Heart left ventricle (tissue), 13 donors: ENCODE data around the gene LRIG1.

Source experiments
- POLR2A ChIP-seq, 2 donors: fragments of 450-650 bp; IDR thresholded peaks; one replicate each; pipeline ENCODE4 v1.6.1; 2017; ENCODE audit warnings: antibody characterized with exemption in 2 of 2, mild to moderate bottlenecking in 2 of 2, moderate library complexity in 2 of 2
- TF ChIP-seq, protein P1 (sequence below), 12 donors: fragments of 200-600 bp; sonication (generic) in 4 of 12; IDR thresholded peaks; one replicate each; pipeline versions ENCODE4 v1.5.0 to v1.8.0; 2018 to 2022; ENCODE audit warnings: antibody characterized with exemption in 12 of 12, mild to moderate bottlenecking in 5 of 12
- donor health status: ischemic (EF 13 %, LVEDD 7.1; RV severe dilation, severe dysfunction).
- donor health status: DM: no; HTN: yes; CAD: no.
- donor health status: DM: no; HTN: no; CAD: no.
- donor health status: ischemic (EF 25% LVEDD 6.9; RV normal size, moderate dysfunction).
- donor health status: ischemic (EF 25% LVEDD 5.7; RV mildly dilated, moderate dysfunction).
- donor health status: ischemic (EF 35%, LVEDD 5.7; RV mildly dilated, moderate dysfunction).
- donor health status: nonischemic (EF 11% LVEDD 7.7; RV severe dilation, severe dysfunction).
- donor health status: DM: yes; HTN: yes; CAD: no.
- donor health status: PGD.
- donor health status: ischemic (EF 29% LVEDD 5.4; RV normal size, mild dysfunction).
- donor health status: nonischemic (EF 23%, LVEDD 6.1; RV moderate dilation, normal function).

- TF ChIP-seq, protein P1, sequence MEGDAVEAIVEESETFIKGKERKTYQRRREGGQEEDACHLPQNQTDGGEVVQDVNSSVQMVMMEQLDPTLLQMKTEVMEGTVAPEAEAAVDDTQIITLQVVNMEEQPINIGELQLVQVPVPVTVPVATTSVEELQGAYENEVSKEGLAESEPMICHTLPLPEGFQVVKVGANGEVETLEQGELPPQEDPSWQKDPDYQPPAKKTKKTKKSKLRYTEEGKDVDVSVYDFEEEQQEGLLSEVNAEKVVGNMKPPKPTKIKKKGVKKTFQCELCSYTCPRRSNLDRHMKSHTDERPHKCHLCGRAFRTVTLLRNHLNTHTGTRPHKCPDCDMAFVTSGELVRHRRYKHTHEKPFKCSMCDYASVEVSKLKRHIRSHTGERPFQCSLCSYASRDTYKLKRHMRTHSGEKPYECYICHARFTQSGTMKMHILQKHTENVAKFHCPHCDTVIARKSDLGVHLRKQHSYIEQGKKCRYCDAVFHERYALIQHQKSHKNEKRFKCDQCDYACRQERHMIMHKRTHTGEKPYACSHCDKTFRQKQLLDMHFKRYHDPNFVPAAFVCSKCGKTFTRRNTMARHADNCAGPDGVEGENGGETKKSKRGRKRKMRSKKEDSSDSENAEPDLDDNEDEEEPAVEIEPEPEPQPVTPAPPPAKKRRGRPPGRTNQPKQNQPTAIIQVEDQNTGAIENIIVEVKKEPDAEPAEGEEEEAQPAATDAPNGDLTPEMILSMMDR (IDR thresholded peaks at IDR 0.05), result no peak
- no peak for TF ChIP-seq POLR2A (IDR thresholded peaks at IDR 0.05)
Observed at GRCh38 chr3:66465587-66465986, 35.2 kb downstream of the LRIG1 start.
